Dendritic cell treated with granulocyte-macrophage colony-stimulating factor and Interleukin-4, amounts not matched to agents 40 ng/mL and 50 ng/mL, for 4 days (primary cell): ENCODE measurements around the gene PIK3AP1.

Experiments
- H3K27ac Mint-ChIP-seq: one replicate; pipeline ENCODE4 v1.8.0; 2022; ENCODE audit warnings: mild to moderate bottlenecking, mixed read lengths
- H3K27me3 Mint-ChIP-seq: one replicate; pipeline ENCODE4 v1.8.0; 2022; ENCODE audit warnings: mild to moderate bottlenecking, mixed read lengths
- H3K36me3 Mint-ChIP-seq: one replicate; pipeline ENCODE4 v1.8.0; 2022; ENCODE audit warnings: low read depth, mixed read lengths
- H3K4me1 Mint-ChIP-seq: one replicate; pipeline ENCODE4 v1.8.0; 2022; ENCODE audit warnings: low read depth, mixed read lengths
- H3K4me3 Mint-ChIP-seq: one replicate; pipeline ENCODE4 v1.8.0; 2022; ENCODE audit warnings: mild to moderate bottlenecking, moderate library complexity, mixed read lengths
- H3K9me3 Mint-ChIP-seq: one replicate; pipeline ENCODE4 v1.8.0; 2022; ENCODE audit warnings: mixed read lengths
- intact Hi-C: fragments of 100-400 bp; cut with micrococcal nuclease; formaldehyde crosslinking; loops from one replicate; pipeline ENCODE4 v1.15.0; 2022

Gene PIK3AP1

GRCh38 chr10:96625173-96625572 is 95.1 kb downstream of the PIK3AP1 start:
- Mint-ChIP-seq H3K27me3 (no peaks in the 10 kb centered on the region), H3K9me3 (no peaks in the 10 kb centered on the region), H3K27ac (no peak overlapping the region), H3K4me1 (no peaks in the 10 kb centered on the region), H3K4me3 (no peak overlapping the region), H3K36me3 (peaks cover 96% of the 10 kb centered on the region)
- intact Hi-C loops = no loop called here

DNA sequence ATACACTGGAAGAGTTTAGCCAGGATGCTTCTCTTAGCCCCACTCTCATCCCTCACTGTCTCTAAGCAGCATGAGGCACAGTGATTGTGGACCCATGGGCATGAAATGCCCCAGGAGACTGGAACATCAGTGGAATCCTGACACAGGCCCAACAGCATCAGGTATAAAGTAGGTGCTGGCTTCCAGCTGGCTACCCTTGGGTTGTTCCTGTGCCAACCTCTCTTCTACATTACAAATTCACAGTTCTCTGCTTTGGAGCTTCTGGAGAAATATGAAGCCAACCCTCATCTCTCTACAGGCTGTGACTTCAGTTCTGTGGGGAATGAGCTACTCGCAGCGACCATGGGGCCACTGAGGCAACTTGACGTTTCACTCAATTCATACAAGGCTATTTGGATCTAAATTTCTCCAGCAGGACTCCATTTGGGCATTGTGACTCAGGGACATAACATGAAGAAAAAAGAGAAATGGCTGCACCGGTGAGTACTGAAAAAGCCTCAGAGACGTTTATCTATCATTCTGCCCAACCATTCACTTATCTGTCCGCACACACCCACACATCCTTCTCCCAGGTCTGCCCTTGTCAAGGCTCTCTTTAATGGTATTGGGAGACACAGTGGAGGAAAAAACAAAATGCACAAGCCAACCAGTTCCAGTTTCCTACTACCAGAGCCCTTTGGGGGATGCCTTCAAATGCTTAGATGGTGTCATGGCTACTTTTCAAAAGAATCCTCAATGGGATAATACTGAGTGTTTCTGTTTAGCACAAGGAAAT is 98.1 kb downstream of the PIK3AP1 start:
- Mint-ChIP-seq H3K4me1 (no peaks in the 10 kb centered on the region), H3K27ac (no peak overlapping the region), H3K27me3 (no peaks in the 10 kb centered on the region), H3K4me3 (no peak overlapping the region), H3K36me3 (peaks cover 94% of the 10 kb centered on the region), H3K9me3 (no peaks in the 10 kb centered on the region)
- intact Hi-C loops = no loop called here

- Mint-ChIP-seq H3K4me1 (no peaks in the 10 kb centered on the region), H3K36me3 (peaks cover 94% of the 10 kb centered on the region), H3K27me3 (no peaks in the 10 kb centered on the region), H3K9me3 (no peaks in the 10 kb centered on the region), H3K4me3 (no peak overlapping the region), H3K27ac (no peak overlapping the region)
- intact Hi-C loops = loop anchor here (10.0 kb wide), 1 partner anchor 225 kb away; no protein-coding TSS in a partner anchor
Measured at GRCh38 chr10:96619796-96620773, 100.2 kb downstream of the PIK3AP1 start.

DNA sequence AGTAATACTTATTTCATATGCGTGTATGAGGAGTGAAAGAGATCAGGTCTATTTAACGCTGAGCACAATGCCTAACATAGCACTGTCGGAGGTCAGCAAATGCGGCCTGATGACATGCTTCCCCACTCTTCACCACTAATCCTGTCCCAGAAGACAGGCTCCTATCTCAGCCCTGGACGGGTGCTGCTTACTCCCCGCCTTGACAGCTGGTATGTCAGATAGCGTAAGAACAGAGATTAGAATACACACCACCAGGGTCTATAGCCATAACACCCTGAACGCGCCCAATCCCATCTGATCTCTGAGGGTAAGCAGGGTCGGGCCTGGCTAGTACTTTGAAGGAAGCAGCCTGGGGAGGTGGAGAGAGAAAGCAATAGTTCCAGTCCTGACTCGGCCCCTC is 101.2 kb downstream of the PIK3AP1 start:
- intact Hi-C loops = loop anchor here (10.0 kb wide), 1 partner anchor 224 kb away; no protein-coding TSS in a partner anchor
- Mint-ChIP-seq H3K4me3 (no peak overlapping the region), H3K36me3 (peaks cover 96% of the 10 kb centered on the region), H3K27me3 (no peaks in the 10 kb centered on the region), H3K9me3 (no peaks in the 10 kb centered on the region), H3K4me1 (no peaks in the 10 kb centered on the region), H3K27ac (no peak overlapping the region)

GRCh38 chr10:96618653-96619052 is 101.7 kb downstream of the PIK3AP1 start:
- Mint-ChIP-seq H3K36me3 (peaks cover 97% of the 10 kb centered on the region), H3K9me3 (no peaks in the 10 kb centered on the region), H3K4me1 (no peaks in the 10 kb centered on the region), H3K4me3 (no peak overlapping the region), H3K27me3 (no peaks in the 10 kb centered on the region), H3K27ac (no peak overlapping the region)
- intact Hi-C loops = loop anchor here (10.0 kb wide), 1 partner anchor 224 kb away; no protein-coding TSS in a partner anchor

GRCh38 chr10:96616961-96617360 is 103.4 kb downstream of the PIK3AP1 start:
- no peak overlapping the region for H3K27ac Mint-ChIP-seq

GRCh38 chr10:96614515-96614914 is 105.8 kb downstream of the PIK3AP1 start:
- Mint-ChIP-seq H3K27ac (no peak overlapping the region), H3K9me3 (no peaks in the 10 kb centered on the region), H3K36me3 (peaks cover 96% of the 10 kb centered on the region), H3K4me3 (no peak overlapping the region), H3K27me3 (no peaks in the 10 kb centered on the region), H3K4me1 (peaks cover 6% of the 10 kb centered on the region)
- intact Hi-C loops = loop anchor here (10.0 kb wide), 1 partner anchor 220 kb away; no protein-coding TSS in a partner anchor

More at GRCh38 chr10:96616961-96617360, 103.4 kb downstream of the PIK3AP1 start:
- Mint-ChIP-seq H3K4me1 (no peaks in the 10 kb centered on the region), H3K9me3 (no peaks in the 10 kb centered on the region), H3K27me3 (no peaks in the 10 kb centered on the region), H3K4me3 (no peak overlapping the region), H3K36me3 (peaks cover 96% of the 10 kb centered on the region)
- intact Hi-C loops = loop anchor here (10.0 kb wide), 1 partner anchor 222 kb away; no protein-coding TSS in a partner anchor

DNA sequence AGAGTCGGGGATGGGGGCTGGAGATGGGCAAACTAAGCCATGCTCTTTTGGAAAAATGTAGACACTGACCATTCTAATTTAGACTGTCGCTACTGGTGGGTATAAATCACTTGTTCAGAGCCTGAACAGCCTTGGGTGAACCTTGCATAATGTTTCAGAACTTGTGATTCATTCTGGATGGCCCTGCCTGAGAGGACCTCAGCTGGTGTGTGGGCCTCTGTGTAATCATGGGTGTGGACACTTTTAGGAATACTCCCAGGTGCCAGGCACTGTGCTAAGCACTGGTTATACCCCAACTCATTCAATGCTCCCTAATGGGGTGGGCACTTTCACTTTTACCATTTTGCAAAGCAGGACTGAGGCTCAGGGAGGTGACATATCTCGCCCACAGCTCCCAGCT is 106.7 kb downstream of the PIK3AP1 start:
- Mint-ChIP-seq H3K4me3 (no peak overlapping the region), H3K27me3 (no peaks in the 10 kb centered on the region), H3K4me1 (peaks cover 6% of the 10 kb centered on the region), H3K36me3 (peaks cover 96% of the 10 kb centered on the region), H3K9me3 (no peaks in the 10 kb centered on the region), H3K27ac (no peak overlapping the region)
- intact Hi-C loops = loop anchor here (10.0 kb wide), 1 partner anchor 219 kb away; no protein-coding TSS in a partner anchor

DNA sequence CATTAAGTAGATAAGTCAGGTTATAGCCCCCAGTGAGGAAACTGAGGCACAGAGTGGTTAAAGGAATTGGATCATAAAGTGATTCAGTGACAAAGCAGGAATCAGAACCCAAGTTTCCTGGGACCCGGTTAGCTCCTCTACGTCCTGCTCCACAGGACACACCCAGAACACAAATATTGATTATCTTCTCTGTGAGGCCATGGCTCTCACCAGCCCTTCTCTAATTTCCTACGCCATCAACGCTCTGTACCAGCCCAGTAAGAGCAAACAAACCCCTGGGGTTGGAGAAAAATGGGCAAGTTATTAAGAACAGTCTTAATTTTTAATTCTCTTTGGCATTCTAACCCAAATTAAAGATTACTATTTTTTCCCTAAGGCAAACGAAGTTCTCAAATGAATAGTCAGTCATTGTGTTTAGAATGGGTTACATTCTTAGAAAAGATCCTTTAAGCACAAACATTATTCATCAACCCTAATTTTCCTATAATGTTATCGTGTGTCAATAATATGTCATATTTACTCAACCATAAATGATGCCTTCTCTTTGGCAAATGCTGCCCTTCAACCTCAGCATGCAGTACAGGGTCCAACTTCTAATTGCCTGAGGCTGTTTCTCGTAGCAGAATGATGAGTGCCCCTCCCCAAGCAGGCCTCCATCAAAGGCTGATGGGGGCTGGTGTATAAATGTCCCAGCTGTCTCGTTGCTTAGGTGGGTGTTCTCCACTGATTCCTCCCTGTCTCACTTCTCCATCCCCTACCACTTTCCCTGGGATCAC is 108.1 kb downstream of the PIK3AP1 start:
- Mint-ChIP-seq H3K27ac (no peak overlapping the region), H3K4me3 (no peak overlapping the region), H3K27me3 (no peaks in the 10 kb centered on the region), H3K9me3 (no peaks in the 10 kb centered on the region), H3K4me1 (peaks cover 6% of the 10 kb centered on the region), H3K36me3 (peaks cover 98% of the 10 kb centered on the region)
- intact Hi-C loops = loop anchor here (10.0 kb wide), 1 partner anchor 217 kb away; no protein-coding TSS in a partner anchor

DNA sequence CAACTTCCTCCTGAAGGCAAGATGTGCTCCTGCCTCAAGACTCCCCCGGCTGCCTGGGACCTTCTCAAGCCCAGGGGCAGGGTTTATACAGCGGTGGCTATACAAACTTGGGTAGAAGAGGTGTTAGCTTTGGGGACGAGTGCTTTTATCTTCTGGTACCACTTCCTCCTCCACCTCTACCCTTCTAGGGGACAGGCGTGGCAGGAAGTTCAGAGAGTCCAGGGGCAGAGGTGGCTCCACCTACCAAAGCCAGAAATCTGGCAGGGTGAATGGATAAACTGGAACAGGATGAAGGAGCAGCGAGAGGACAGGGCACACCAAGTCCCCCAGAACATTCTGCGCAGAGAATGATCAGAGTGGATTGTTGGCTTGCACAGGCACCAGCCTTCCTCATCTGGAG is 109.5 kb downstream of the PIK3AP1 start:
- no peaks in the 10 kb centered on the region for H3K27me3 Mint-ChIP-seq
- peaks cover 98% of the 10 kb centered on the region for H3K36me3 Mint-ChIP-seq
- peaks cover 6% of the 10 kb centered on the region for H3K4me1 Mint-ChIP-seq
- intact Hi-C loops = loop anchor here (10.0 kb wide), 1 partner anchor 216 kb away; no protein-coding TSS in a partner anchor
- peak overlapping the region; percentile 41 for H3K27ac Mint-ChIP-seq
- no peak overlapping the region for H3K4me3 Mint-ChIP-seq
- no peaks in the 10 kb centered on the region for H3K9me3 Mint-ChIP-seq

- Mint-ChIP-seq H3K27me3 (no peaks in the 10 kb centered on the region), H3K27ac (no peak overlapping the region), H3K9me3 (no peaks in the 10 kb centered on the region), H3K4me1 (peaks cover 6% of the 10 kb centered on the region), H3K4me3 (no peak overlapping the region), H3K36me3 (peaks cover 98% of the 10 kb centered on the region)
- intact Hi-C loops = no loop called here
Measured at GRCh38 chr10:96609510-96609909, 110.8 kb downstream of the PIK3AP1 start.

DNA sequence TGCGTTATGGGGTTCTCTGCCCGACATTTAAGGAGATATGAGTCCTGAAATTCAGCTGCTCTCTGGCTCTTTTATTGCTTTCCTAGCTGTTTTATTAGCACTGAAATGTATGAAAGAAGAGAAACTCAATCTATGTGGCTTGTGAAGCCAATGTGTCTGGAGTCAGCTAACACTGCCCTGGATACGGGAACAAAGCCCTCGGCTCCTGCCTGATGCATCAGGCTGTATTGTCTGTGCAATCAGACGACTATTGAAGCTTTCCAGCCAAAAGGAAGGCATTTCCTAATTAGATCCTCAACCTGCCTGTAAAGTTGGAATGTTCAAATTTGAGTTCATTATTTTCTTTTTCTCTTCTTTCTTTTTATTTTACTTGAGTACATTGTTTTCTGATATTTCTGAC is 111.5 kb downstream of the PIK3AP1 start:
- Mint-ChIP-seq H3K4me1 (peaks cover 6% of the 10 kb centered on the region), H3K27me3 (no peaks in the 10 kb centered on the region), H3K4me3 (no peak overlapping the region), H3K9me3 (no peaks in the 10 kb centered on the region), H3K27ac (no peak overlapping the region), H3K36me3 (peaks cover 96% of the 10 kb centered on the region)
- intact Hi-C loops = no loop called here

- intact Hi-C loops = no loop called here
- peaks cover 96% of the 10 kb centered on the region for H3K36me3 Mint-ChIP-seq
Measured at GRCh38 chr10:96608262-96608661, 112.1 kb downstream of the PIK3AP1 start.

More at GRCh38 chr10:96608262-96608661, 112.1 kb downstream of the PIK3AP1 start:
- peaks cover 6% of the 10 kb centered on the region for H3K4me1 Mint-ChIP-seq
- H3K27me3 Mint-ChIP-seq = no peaks in the 10 kb centered on the region
- no peaks in the 10 kb centered on the region for H3K9me3 Mint-ChIP-seq
- no peak overlapping the region for H3K27ac Mint-ChIP-seq
- no peak overlapping the region for H3K4me3 Mint-ChIP-seq
